Panc1 (cell line): ENCODE data around the gene URAD. TPM values are rescaled to one million over a fixed set of nuclear protein-coding genes. Genes with fewer than 3 reads are reported as not detected.
"Not testable (repeated sequence)": the region's sequence is repeated elsewhere in the genome, so short reads cannot be mapped to it uniquely, and the experiment has no call there.

ENCODE experiments used
- ATAC-seq: fragments of 200-7000 bp; cut with Tn5 transposase; 2 replicates; pipeline ENCODE4 v1.9.1; 2020; ENCODE audit warnings: mild to moderate bottlenecking, moderate library complexity
- BruUV-seq: library from RNA; stranded (reverse); fragments of 400-500 nt; replicated peaks from 2 replicates; lab custom pipeline; 2021; lab: Mats Ljungman, UMichigan
- CTCF ChIA-PET: fragments of 300-600 bp; sonication (Branson Sonifier 250); formaldehyde crosslinking; loops from one replicate; lab custom pipeline; 2022; ENCODE audit warnings: antibody characterized with exemption; lab: Charles Lee
- POLR2A ChIA-PET: fragments of 300-600 bp; sonication (Branson Sonifier 250); formaldehyde crosslinking; loops from one replicate; lab custom pipeline; 2022; ENCODE audit warnings: antibody characterized with exemption; lab: Charles Lee
- DNase-seq: peaks from one replicate; pipeline ENCODE4 v3.0.0-alpha.2; 2010; ENCODE audit warnings: low read depth, low spot score
- H3K27ac ChIP-seq: 2 replicates; pipeline ENCODE4 v1.5.1; 2011; ENCODE audit warnings: mild to moderate bottlenecking, low read length, inconsistent platforms
- H3K27me3 ChIP-seq: fragments of 200-500 bp; sonication (Bioruptor generic); 2 replicates; pipeline ENCODE4 v1.6.0; 2014; ENCODE audit warnings: low read length, inconsistent platforms; ENCODE audit not compliant: control insufficient read depth, insufficient read depth
- H3K36me3 ChIP-seq: fragments of 200-500 bp; sonication (Bioruptor generic); 2 replicates; pipeline ENCODE4 v1.5.1; 2014; ENCODE audit warnings: inconsistent platforms, mild to moderate bottlenecking, low read length, moderate library complexity; ENCODE audit not compliant: control insufficient read depth, insufficient read depth
- H3K4me1 ChIP-seq: 2 replicates; pipeline ENCODE4 v1.5.1; 2011; ENCODE audit warnings: inconsistent platforms, mild to moderate bottlenecking, low read length, moderate library complexity; ENCODE audit not compliant: control insufficient read depth, insufficient read depth
- H3K4me3 ChIP-seq, 2 experiments: 2 replicates each; pipeline ENCODE4 v1.5.1; 2011 to 2012; ENCODE audit warnings: low read depth in 2 of 2, low read length in 2 of 2, mild to moderate bottlenecking in 2 of 2, inconsistent platforms in 1 of 2, moderate library complexity in 1 of 2
- H3K9me3 ChIP-seq: fragments of 200-500 bp; sonication (Bioruptor generic); 2 replicates; pipeline ENCODE4 v1.5.1; 2014; ENCODE audit warnings: low read depth, mild to moderate bottlenecking, inconsistent platforms, low read length, moderate library complexity; ENCODE audit not compliant: control insufficient read depth, insufficient read depth
- POLR2AphosphoS5 ChIP-seq: IDR thresholded peaks from 2 replicates; pipeline ENCODE4 v1.6.1; 2012; ENCODE audit warnings: mild to moderate bottlenecking, low read depth, low read length, moderate library complexity
- SIN3A ChIP-seq: IDR thresholded peaks from 2 replicates; pipeline ENCODE4 v1.6.1; 2012; ENCODE audit warnings: low read depth, mild to moderate bottlenecking, low read length, moderate library complexity, borderline replicate concordance; ENCODE audit not compliant: insufficient read depth
- TCF7L2 ChIP-seq: IDR thresholded peaks from 2 replicates; pipeline ENCODE4 v1.6.1; 2011; ENCODE audit warnings: mild to moderate bottlenecking, low read depth, low read length, inconsistent platforms
- in situ Hi-C: cut with HindIII; loops from 2 replicates; pipeline ENCODE4 v1.10.0; 2016; ENCODE audit warnings: low sequenced_read_pairs, low pct_unique_long_range_greater_than_20kb
- intact Hi-C: fragments of 100-400 bp; cut with micrococcal nuclease; formaldehyde crosslinking; loops from one replicate; pipeline ENCODE4 v1.10.0; 2022; ENCODE audit not compliant: unreplicated experiment
- total RNA-seq: library from RNA; stranded (reverse); gene quantifications from one replicate; pipeline ENCODE4 v1.2.1, GENCODE V29; 2021; ENCODE audit not compliant: unreplicated experiment
- TF ChIP-seq, protein P1 (sequence below), 2 experiments: IDR thresholded peaks; 2 replicates each; pipeline ENCODE4 v1.6.1; 2011 to 2012; ENCODE audit warnings: low read depth in 2 of 2, control low read depth in 1 of 2, low read length in 1 of 2, mild to moderate bottlenecking in 1 of 2, moderate library complexity in 1 of 2; ENCODE audit not compliant: insufficient read depth in 1 of 2
- TF ChIP-seq, protein P2 (sequence below): fragments of 450-650 bp; IDR thresholded peaks from 2 replicates; pipeline ENCODE4 v1.5.1; 2017; ENCODE audit warnings: mild to moderate bottlenecking

Gene URAD
- total RNA-seq, 1 experiment from 2014 or later = not detected

DNA sequence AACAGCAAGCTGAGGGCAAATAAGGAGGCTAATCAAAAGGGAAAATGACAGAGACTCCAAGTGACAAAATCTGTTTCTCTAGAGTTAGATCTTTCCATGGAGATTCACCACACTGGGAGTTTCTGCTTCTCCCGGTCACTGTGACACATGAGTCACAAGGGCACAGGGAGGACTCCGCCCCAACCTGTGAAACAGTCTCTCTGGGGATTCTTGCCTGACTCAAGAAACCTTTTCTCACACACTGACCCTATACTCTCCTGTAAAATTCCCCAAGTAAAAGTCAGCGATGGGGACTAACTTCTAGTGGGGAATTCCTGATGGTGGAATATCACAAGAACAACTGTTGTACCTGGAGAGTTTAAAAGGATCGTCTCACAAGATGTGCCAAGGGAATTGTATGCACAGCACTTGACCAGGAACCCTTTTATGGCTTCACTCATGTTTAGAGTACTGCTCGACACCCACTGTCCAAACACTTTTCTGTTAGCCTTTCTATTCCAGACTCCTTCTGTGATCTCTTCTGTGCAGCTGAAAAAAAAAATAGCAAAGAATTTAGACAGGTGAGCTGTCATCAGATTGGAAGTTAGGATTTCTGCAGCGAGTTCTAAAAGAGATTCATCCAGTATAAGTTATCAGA lies 46.8 kb upstream of the URAD start:
- H3K36me3 ChIP-seq = no peaks in the 10 kb centered on the region
- no peak overlapping the region for H3K4me3 ChIP-seq
- ATAC-seq (no peak), DNase-seq (no peak)
- no peaks in the 10 kb centered on the region for H3K9me3 ChIP-seq
- H3K4me1 ChIP-seq = no peaks in the 10 kb centered on the region
- in situ Hi-C loops (no loop called here), intact Hi-C loops (no loop called here)
- CTCF ChIA-PET = no interaction called here
- TF ChIP-seq, protein P1, sequence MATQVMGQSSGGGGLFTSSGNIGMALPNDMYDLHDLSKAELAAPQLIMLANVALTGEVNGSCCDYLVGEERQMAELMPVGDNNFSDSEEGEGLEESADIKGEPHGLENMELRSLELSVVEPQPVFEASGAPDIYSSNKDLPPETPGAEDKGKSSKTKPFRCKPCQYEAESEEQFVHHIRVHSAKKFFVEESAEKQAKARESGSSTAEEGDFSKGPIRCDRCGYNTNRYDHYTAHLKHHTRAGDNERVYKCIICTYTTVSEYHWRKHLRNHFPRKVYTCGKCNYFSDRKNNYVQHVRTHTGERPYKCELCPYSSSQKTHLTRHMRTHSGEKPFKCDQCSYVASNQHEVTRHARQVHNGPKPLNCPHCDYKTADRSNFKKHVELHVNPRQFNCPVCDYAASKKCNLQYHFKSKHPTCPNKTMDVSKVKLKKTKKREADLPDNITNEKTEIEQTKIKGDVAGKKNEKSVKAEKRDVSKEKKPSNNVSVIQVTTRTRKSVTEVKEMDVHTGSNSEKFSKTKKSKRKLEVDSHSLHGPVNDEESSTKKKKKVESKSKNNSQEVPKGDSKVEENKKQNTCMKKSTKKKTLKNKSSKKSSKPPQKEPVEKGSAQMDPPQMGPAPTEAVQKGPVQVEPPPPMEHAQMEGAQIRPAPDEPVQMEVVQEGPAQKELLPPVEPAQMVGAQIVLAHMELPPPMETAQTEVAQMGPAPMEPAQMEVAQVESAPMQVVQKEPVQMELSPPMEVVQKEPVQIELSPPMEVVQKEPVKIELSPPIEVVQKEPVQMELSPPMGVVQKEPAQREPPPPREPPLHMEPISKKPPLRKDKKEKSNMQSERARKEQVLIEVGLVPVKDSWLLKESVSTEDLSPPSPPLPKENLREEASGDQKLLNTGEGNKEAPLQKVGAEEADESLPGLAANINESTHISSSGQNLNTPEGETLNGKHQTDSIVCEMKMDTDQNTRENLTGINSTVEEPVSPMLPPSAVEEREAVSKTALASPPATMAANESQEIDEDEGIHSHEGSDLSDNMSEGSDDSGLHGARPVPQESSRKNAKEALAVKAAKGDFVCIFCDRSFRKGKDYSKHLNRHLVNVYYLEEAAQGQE (IDR thresholded peaks at IDR 0.05; ENCODE audit: insufficient read depth in 1 of 2, low read depth in 2 of 2, low read length in 1 of 2) = no peak
- TF ChIP-seq SIN3A = no peak
- TF ChIP-seq, protein P2, sequence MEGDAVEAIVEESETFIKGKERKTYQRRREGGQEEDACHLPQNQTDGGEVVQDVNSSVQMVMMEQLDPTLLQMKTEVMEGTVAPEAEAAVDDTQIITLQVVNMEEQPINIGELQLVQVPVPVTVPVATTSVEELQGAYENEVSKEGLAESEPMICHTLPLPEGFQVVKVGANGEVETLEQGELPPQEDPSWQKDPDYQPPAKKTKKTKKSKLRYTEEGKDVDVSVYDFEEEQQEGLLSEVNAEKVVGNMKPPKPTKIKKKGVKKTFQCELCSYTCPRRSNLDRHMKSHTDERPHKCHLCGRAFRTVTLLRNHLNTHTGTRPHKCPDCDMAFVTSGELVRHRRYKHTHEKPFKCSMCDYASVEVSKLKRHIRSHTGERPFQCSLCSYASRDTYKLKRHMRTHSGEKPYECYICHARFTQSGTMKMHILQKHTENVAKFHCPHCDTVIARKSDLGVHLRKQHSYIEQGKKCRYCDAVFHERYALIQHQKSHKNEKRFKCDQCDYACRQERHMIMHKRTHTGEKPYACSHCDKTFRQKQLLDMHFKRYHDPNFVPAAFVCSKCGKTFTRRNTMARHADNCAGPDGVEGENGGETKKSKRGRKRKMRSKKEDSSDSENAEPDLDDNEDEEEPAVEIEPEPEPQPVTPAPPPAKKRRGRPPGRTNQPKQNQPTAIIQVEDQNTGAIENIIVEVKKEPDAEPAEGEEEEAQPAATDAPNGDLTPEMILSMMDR = no peak
- no peak for TF ChIP-seq TCF7L2
- H3K27me3 ChIP-seq = no peaks in the 10 kb centered on the region
- POLR2A ChIA-PET = interaction anchor here (0.6 kb wide), 1 partner anchor 11 kb away, joined by 3 read pairs; no protein-coding TSS in a partner anchor
- no TSS peak for BruUV-seq
- H3K27ac ChIP-seq = no peak overlapping the region

DNA sequence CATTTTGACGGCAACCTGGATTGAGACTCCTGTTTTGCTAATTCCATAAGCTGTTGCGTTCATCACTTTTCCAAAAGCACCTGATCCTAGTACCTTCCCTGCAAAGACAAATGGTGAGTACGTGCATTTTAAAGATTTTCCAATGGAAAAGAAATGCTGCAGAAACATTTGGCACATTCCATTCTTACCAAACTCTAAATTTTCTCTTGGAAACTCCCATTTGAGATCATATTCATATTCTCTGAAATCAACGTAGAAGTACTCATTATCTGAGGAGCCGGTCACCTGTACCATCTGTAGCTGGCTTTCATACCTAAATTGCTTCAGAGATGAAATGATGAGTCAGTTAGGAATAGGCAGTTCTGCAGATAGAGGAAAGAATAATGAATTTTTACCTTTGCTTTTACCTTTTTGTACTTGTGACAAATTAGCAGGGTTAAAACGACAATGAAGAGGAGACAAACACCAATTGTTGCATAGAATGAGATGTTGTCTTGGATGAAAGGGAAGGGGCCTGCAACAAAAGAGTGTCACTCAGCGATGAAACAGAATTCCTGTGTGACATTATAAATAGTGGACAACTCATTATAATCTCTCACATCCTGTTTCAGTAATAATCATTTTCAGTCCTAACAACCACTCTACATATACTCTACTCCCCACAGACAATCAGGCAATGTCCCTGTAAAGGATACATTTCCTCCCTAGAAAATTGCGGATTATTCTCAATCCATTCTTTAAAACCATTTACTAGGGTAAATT lies 45.6 kb upstream of the URAD start:
- no peaks in the 10 kb centered on the region for H3K36me3 ChIP-seq
- no peak overlapping the region for H3K27ac ChIP-seq
- TF ChIP-seq POLR2AphosphoS5 = no peak
- TF ChIP-seq SIN3A = no peak
- TF ChIP-seq, protein P1 (IDR thresholded peaks at IDR 0.05; ENCODE audit: insufficient read depth in 1 of 2, low read depth in 2 of 2, low read length in 1 of 2) = no peak
- TF ChIP-seq, protein P2 = no peak
- TF ChIP-seq TCF7L2 = no peak
- intact Hi-C loops = no loop called here
- no peaks in the 10 kb centered on the region for H3K4me1 ChIP-seq
- no peaks in the 10 kb centered on the region for H3K9me3 ChIP-seq
- no peaks in the 10 kb centered on the region for H3K27me3 ChIP-seq
- DNase-seq (no peak), ATAC-seq (no peak)
- CTCF ChIA-PET = no interaction called here
- no peak overlapping the region for H3K4me3 ChIP-seq
- no TSS peak for BruUV-seq
- in situ Hi-C loops = no loop called here
- POLR2A ChIA-PET = no interaction called here

DNA sequence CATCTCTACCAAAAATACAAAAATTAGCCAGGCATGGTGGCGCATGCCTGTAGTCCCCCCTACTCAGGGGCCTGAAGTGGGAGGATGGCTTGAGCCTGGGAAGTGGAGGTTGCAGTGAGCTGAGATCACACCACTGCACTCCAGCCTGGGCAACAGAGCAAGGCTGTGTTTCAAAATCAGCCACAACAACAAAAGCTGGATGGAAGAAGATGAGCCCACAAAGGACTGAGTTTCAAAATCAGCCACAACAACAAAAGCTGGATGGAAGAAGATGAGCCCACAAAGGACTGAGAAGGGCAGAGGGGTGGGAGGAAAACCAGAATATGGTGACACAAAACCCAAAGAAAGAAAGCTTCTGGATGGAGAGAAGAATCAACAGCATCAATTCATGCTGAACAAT lies 43.9 kb upstream of the URAD start:
- POLR2A ChIA-PET, DNase-seq, H3K27ac ChIP-seq, H3K4me1 ChIP-seq, ATAC-seq, H3K4me3 ChIP-seq, BruUV-seq, in situ Hi-C loops, H3K36me3 ChIP-seq, H3K27me3 ChIP-seq, H3K9me3 ChIP-seq, intact Hi-C loops: not testable (repeated sequence)
- CTCF ChIA-PET = interaction anchor here (0.6 kb wide), 1 partner anchor 17 kb away, joined by 3 read pairs; no protein-coding TSS in a partner anchor
